Measurements from ENCODE around the gene ABHD12. TPM values are rescaled to one million over a fixed set of nuclear protein-coding genes. Genes with fewer than 3 reads are reported as not detected.

Gene ABHD12
- total and polyA plus RNA-seq, 2 donors (not counting 1 experiment from before 2014, with no cell fraction given) = 79.1 to 84.6 TPM

- Histone ChIP-seq H4K20me1 (ENCODE audit: control insufficient read depth, extremely low read depth, insufficient read depth, low read length) (no peaks in the 10 kb centered on the region), H3K36me3 (ENCODE audit: control insufficient read depth, insufficient read depth, low read length) (no peaks in the 10 kb centered on the region), H3K79me2 (ENCODE audit: control insufficient read depth, insufficient read depth, low read length) (no peaks in the 10 kb centered on the region), H3K9me3 (ENCODE audit: control insufficient read depth, insufficient read depth, low read depth, low read length) (no peaks in the 10 kb centered on the region), H3K4me2 (ENCODE audit: extremely low read depth, insufficient read depth, low read length) (no peak overlapping the region), H3K4me1 (ENCODE audit: control insufficient read depth, extremely low read depth, insufficient read depth, low read length) (peaks cover 6% of the 10 kb centered on the region), H2AFZ (ENCODE audit: low read length) (no peak overlapping the region), H3K4me3 (replicated peaks in 1 of 4; ENCODE audit: control extremely low read depth in 1 of 4, insufficient read depth in 1 of 4, low read depth in 3 of 4, low read length in 4 of 4) (no peak overlapping the region), H3K27me3 (ENCODE audit: control insufficient read depth, insufficient read depth, low read length) (no peaks in the 10 kb centered on the region), H3K27ac (ENCODE audit: insufficient read depth, low read length) (no peak overlapping the region), H3K9ac (ENCODE audit: insufficient read depth, low read length) (no peak overlapping the region)
- TF ChIP-seq CTCF (conservative IDR thresholded peaks at IDR 0.05 in 1 of 2, IDR thresholded peaks at IDR 0.05 in 1 of 2; ENCODE audit: low read depth in 1 of 2, low read length in 2 of 2) = no peak
- TF ChIP-seq EZH2 (IDR thresholded peaks at IDR 0.05; ENCODE audit: low read length, missing control alignments) = no peak
- DNase-seq (ENCODE audit: low read depth in 2 of 2) = no peak
These were observed 6.5 kb upstream of the ABHD12 start for GRCh38 chr20:25397096-25397495.

GRCh38 chr20:25394996-25395395 is 4.4 kb upstream of the ABHD12 start:
- TF ChIP-seq EZH2 (IDR thresholded peaks at IDR 0.05; ENCODE audit: low read length, missing control alignments) (no peak), CTCF (conservative IDR thresholded peaks at IDR 0.05 in 1 of 2, IDR thresholded peaks at IDR 0.05 in 1 of 2; ENCODE audit: low read depth in 1 of 2, low read length in 2 of 2) (no peak)
- Histone ChIP-seq H3K36me3 (ENCODE audit: control insufficient read depth, insufficient read depth, low read length) (no peaks in the 10 kb centered on the region), H3K27me3 (ENCODE audit: control insufficient read depth, insufficient read depth, low read length) (no peaks in the 10 kb centered on the region), H3K27ac (ENCODE audit: insufficient read depth, low read length) (no peak overlapping the region), H4K20me1 (ENCODE audit: control insufficient read depth, extremely low read depth, insufficient read depth, low read length) (no peaks in the 10 kb centered on the region), H3K79me2 (ENCODE audit: control insufficient read depth, insufficient read depth, low read length) (peaks cover 3% of the 10 kb centered on the region), H3K9me3 (ENCODE audit: control insufficient read depth, insufficient read depth, low read depth, low read length) (no peaks in the 10 kb centered on the region), H3K4me1 (ENCODE audit: control insufficient read depth, extremely low read depth, insufficient read depth, low read length) (peaks cover 6% of the 10 kb centered on the region), H3K4me3 (replicated peaks in 1 of 4; ENCODE audit: control extremely low read depth in 1 of 4, insufficient read depth in 1 of 4, low read depth in 3 of 4, low read length in 4 of 4) (no peak overlapping the region), H3K9ac (ENCODE audit: insufficient read depth, low read length) (no peak overlapping the region), H2AFZ (ENCODE audit: low read length) (no peak overlapping the region), H3K4me2 (ENCODE audit: extremely low read depth, insufficient read depth, low read length) (no peak overlapping the region)
- no peak for DNase-seq (ENCODE audit: low read depth in 2 of 2)

GRCh38 chr20:25394276-25394675 is 3.6 kb upstream of the ABHD12 start:
- no peaks in the 10 kb centered on the region for H4K20me1 ChIP-seq (ENCODE audit: control insufficient read depth, extremely low read depth, insufficient read depth, low read length)
- no peaks in the 10 kb centered on the region for H3K27me3 ChIP-seq (ENCODE audit: control insufficient read depth, insufficient read depth, low read length)
- H3K36me3 ChIP-seq (ENCODE audit: control insufficient read depth, insufficient read depth, low read length) = no peaks in the 10 kb centered on the region
- no peak overlapping the region for H3K9ac ChIP-seq (ENCODE audit: insufficient read depth, low read length)
- H3K79me2 ChIP-seq (ENCODE audit: control insufficient read depth, insufficient read depth, low read length) = peaks cover 10% of the 10 kb centered on the region
- H3K4me3 ChIP-seq (replicated peaks in 1 of 4; ENCODE audit: control extremely low read depth in 1 of 4, insufficient read depth in 1 of 4, low read depth in 3 of 4, low read length in 4 of 4) = no peak overlapping the region
- peaks cover 6% of the 10 kb centered on the region for H3K4me1 ChIP-seq (ENCODE audit: control insufficient read depth, extremely low read depth, insufficient read depth, low read length)
- no peak overlapping the region for H3K4me2 ChIP-seq (ENCODE audit: extremely low read depth, insufficient read depth, low read length)
- no peak overlapping the region for H3K27ac ChIP-seq (ENCODE audit: insufficient read depth, low read length)
- TF ChIP-seq EZH2 (IDR thresholded peaks at IDR 0.05; ENCODE audit: low read length, missing control alignments) = no peak
- no peak for TF ChIP-seq CTCF (conservative IDR thresholded peaks at IDR 0.05 in 1 of 2, IDR thresholded peaks at IDR 0.05 in 1 of 2; ENCODE audit: low read depth in 1 of 2, low read length in 2 of 2)
- H3K9me3 ChIP-seq (ENCODE audit: control insufficient read depth, insufficient read depth, low read depth, low read length) = no peaks in the 10 kb centered on the region
- no peak overlapping the region for H2AFZ ChIP-seq (ENCODE audit: low read length)
- no peak for DNase-seq (ENCODE audit: low read depth in 2 of 2)
